ENCODE measurements around the gene PRKAR2B. TPM values are rescaled to one million over a fixed set of nuclear protein-coding genes. Genes with fewer than 3 reads are reported as not detected.
"Not testable (repeated sequence)": the region's sequence is repeated elsewhere in the genome, so short reads cannot be mapped to it uniquely, and the experiment has no call there.

Gene PRKAR2B
- total RNA-seq, 1 donor from 2014 or later: 258 TPM

DNA sequence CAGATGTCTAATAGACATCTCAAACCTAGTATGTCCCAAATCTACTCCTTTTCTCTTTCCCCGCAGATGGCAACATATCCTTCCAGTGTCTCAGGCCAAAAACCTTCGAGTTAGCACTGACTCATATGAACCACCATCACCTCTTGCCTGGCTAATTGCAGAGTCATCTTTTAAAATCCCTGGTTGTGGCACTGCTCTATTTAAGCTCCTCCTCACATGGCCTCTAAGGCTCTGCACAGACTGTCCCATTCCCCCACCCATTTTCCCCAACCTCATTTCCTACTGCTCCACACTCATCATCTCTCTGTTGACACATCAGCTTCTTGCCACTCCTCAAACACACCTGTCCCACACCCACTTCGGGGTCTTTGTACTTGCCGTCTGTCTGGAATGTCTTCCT lies 107.5 kb downstream of the PRKAR2B start:
- no peak for DNase-seq (ENCODE audit: low spot score)

DNA sequence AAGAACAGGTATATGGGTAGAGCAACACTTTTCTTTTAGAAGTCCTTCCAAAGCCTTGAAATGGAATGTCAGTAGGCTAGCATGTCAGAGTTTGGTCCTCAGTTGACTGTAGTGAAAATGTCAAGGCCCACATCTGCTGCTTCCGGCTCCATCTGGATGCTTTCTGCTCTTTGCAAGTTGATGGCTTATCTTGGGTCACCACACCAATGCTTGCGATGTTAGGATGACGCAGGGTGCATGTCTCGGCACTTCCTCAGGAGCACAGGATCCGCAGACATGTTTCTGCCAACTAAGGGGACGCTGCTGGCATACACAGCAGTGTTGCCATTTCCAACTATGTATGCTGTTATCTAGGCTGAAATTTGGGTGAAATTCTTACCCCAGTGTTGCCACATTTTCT lies 110.3 kb downstream of the PRKAR2B start:
- no peak for DNase-seq (ENCODE audit: low spot score)

DNA sequence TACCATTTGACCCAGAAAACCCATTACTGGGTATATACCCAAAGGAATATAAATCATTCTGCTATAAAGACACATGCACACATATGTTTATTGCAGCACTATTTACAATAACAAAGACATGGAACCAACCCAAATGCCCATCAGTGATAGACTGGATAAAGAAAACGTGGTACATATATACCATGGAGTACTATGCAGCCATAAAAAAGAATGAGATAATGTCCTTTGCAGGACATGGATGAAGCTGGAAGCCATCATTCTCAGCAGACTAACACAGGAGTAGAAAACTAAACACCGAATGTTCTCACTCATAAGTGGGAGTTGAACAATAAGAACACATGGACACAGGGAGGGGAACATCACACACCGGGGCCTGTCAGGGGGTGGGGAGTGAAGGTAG lies 111.2 kb downstream of the PRKAR2B start:
- not testable (repeated sequence) for DNase-seq (ENCODE audit: low spot score)

DNA sequence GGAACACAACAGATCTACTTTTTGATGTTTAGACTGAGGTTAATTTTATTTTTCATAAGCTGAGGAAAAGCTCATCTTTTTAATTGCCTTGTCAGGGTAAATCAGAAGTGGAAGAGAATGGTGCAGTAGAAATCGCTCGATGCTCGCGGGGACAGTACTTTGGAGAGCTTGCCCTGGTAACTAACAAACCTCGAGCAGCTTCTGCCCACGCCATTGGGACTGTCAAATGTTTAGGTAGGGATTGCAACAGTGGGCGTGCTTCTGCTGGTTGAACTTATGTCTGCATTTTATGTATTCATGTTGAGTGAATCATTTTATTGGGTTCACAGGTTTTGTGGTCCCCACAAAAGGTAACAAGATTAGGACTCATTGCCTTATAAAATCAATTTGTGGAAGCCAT lies 112.6 kb downstream of the PRKAR2B start:
- DNase-seq (ENCODE audit: low spot score): no peak

DNA sequence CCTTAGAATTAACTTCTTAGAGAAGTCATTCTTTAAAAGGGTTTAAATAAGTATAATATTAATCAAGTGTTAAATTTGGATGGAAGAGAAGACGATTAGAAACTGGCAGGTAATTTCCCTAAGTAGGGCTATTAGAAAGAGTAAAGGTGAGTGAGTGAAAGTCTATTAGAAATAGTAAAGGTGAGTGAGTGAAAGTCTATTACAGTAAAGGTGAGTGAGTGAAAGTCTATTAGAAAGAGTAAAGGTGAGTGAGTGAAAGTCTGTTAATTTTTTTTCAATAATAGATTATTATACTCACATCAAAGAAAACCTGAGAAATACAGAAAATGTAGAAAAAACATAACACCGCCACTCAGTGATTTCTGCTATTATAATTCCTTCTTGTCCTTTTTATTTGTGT lies 113.5 kb downstream of the PRKAR2B start:
- no peak for DNase-seq (ENCODE audit: low spot score)

DNA sequence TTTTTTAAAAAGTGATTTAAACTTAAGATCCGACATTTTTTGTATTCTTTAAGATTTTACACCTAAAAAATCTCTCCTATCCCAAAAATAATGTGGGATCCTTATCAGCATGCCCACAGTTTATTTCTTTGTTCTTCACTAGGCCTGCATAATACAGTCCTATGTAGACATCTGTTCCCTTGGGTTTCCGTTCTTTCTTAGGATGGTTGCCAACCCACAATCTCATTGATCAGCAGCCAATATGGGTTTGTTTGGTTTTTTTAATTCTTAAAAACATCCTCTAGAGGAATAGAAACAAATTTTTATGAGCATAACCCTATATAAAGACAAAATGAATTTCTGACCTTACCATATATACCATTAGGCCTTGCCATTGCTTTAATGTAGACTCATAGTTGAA lies 115.9 kb downstream of the PRKAR2B start:
- DNase-seq (ENCODE audit: low spot score): no peak

DNA sequence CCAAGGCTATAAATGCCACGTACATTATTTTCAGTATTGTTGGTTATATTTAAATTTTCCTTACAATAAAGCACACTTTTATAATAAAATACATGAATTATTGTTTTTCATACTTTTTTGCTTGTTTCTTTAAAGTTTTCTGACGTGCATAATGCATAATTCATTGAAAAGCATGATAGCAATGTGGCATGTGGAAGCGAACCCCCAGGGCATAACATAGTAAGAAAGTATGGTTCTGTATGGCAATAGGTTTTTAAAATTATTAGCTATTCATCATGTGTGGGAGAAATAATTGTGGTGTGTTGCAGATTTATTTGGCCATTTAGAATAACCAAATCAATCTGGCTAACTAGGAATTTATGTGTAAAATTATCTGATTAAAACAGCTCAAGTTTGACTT lies 116.9 kb downstream of the PRKAR2B start:
- DNase-seq (ENCODE audit: low spot score): no peak

DNA sequence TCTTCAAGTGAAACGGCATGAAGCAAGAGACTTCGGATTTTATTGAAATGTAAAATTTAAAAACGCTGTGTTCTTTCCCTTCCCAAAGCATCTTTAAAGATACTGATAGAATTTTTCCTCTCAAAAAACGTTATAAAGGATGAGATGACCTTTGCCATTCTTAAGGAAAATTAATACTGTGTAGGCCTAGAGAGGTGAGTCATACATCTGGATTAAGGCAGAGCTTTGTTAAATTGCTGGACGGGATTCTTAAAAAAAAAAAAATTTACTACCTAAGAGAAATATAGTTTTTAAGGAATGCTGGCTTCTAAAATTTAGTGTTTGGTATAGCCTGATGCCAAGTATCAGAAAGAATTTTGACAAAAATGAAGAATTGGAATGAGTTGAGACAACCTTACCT lies 118.0 kb downstream of the PRKAR2B start:
- no peak for DNase-seq (ENCODE audit: low spot score)

DNA sequence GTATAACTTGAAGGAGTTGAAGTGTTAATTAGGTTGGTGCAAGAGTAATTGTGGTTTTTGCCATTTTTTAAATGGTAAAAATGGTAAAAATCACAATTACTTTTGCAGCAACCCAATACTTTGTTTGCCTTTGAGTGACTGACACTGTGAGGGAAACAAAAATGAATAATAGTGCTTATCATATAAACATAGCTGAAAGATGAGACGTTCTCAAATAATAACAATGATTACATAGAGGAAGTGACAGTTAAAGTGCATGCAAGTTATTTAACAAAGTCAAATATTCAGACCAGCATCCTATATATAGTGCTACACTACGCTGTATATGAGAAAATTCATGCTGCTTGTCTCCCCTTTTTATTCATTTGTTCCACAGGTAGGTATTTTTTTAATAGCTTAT lies 119.6 kb downstream of the PRKAR2B start:
- DNase-seq (ENCODE audit: low spot score): no peak

DNA sequence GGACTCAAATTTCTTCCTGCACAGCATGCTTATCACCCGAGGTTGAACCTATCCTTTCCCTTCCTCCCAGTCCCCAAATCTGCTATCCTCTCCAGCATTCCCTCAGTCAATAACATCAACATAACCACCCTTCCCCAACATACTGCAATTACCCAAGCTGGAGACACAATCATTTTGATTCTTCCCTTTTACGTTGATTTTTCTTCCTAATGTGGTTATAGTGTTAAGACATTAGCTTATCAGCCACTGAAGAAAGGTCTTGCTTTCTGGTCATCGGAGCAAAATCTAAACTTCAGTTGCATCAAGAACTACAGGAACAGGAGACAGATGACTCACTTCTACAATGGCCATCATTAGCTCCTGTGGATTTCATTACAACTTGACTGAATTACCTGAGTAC lies 120.8 kb downstream of the PRKAR2B start:
- DNase-seq (ENCODE audit: low spot score): no peak

DNA sequence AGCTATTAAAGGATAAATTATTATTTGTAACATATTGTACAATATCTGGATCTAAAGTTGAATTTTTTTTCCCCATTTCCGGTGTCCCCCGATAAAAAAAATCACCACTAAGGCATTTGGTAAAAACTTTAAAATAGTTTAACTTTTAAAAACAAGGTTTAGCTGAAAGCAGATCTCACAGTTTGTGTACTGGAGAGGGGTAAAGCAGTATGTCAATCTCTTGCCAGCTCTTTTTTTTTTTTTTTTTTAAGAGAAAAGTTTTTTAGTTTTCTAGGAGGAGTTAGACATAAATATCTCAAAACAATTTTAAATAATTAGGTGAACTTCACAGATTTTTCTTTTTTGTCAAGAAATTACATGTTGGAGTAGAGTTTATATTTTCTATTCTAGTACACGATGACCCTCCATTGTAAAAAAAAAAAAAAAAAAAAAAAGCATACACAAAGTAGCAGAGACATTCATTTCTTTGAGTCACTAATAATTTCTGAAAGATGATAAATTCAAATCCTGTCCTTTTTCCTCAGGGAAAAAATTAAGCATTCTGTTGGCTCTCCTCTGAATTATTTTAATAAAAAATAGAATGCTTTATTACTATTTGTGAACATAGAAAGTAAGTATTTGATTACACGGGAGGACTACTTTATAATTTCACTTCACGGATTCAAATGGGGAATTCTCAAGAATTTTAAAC lies 122.4 kb downstream of the PRKAR2B start:
- DNase-seq (ENCODE audit: low spot score): no peak

DNA sequence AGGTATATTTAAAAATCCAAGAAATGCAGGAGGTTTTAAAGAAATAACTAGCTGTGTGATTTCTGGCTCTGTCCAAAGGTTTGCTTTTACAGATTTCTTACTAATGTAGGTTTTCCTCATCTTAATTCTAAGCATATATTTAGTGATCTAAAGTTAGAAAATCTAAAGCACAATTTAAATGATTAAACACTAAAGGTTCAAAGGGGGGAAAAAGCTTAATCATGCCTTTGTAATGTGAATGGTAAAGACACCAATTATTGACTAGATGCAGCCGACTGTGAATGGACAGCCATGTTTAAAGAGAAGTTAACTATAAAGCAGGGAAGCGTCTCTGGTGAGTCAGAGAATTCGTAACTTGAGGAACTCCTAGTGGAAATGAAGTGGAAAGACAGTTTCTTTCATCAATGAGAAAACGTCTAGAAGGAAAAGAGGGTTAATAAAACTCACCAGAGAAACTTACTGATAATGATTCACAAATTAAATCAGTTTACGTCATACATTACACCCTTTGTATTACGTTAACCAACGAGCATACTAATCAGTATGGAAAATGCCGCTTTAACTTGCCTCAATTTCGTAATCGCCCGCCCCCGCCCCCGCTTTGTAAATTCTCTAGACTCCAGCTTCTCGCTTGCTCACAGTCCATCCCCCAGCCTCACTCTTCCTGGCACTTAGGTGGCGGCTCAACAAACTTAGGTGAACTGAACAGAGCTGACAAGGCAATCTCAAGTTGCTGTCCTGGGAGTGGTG lies 123.2 kb downstream of the PRKAR2B start:
- DNase-seq (ENCODE audit: low spot score): no peak

DNA sequence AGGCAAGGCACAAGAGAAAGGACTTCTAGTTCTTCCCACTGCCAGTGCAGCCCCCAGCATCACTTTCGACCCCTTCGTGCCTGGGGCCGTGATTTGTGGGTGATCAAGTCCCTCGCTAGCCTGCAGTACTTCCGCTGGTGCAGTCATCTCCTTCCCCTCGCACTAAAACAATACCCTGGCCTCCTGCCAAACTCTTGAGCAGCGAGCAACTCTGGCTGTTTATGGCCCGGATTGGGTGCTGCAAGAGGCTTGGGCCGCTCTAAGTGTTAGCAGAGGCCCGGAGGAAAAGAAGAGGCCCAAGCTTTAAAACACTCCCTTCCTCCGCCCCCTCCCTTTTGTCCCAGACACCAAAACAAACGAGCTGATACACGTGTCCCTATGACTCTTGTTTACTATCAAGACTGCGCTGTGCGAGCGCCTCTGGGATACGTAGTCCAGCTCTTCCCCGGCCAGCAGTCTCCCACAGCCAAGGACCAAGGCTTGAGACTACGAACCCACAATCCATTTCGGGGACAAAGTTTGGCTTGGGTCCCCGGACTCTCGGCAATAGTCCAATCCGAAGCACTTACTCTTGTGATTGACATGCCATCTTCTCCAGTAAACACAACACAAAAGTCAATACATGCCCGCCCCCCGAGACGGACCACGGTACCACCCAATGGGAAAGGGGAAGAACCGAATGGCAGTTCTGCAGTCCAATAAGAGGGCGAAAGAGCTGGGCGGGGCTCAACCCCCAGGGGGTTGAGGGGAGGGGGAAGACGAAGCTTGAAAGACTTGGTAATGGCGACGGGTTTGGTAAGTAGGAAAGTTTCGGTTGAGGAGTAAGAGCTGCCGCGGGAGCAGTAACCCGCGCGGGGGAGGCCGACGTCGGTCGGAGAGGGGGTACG lies 124.0 kb downstream of the PRKAR2B start, which contains the start of gene HBP1:
TSS of gene HBP1 (plus strand) at position 771 of the 887 bp plus-strand sequence. CDS start 10,891 bp downstream, outside the sequence.
- DNase-seq (ENCODE audit: low spot score): peak; percentile 97

DNA sequence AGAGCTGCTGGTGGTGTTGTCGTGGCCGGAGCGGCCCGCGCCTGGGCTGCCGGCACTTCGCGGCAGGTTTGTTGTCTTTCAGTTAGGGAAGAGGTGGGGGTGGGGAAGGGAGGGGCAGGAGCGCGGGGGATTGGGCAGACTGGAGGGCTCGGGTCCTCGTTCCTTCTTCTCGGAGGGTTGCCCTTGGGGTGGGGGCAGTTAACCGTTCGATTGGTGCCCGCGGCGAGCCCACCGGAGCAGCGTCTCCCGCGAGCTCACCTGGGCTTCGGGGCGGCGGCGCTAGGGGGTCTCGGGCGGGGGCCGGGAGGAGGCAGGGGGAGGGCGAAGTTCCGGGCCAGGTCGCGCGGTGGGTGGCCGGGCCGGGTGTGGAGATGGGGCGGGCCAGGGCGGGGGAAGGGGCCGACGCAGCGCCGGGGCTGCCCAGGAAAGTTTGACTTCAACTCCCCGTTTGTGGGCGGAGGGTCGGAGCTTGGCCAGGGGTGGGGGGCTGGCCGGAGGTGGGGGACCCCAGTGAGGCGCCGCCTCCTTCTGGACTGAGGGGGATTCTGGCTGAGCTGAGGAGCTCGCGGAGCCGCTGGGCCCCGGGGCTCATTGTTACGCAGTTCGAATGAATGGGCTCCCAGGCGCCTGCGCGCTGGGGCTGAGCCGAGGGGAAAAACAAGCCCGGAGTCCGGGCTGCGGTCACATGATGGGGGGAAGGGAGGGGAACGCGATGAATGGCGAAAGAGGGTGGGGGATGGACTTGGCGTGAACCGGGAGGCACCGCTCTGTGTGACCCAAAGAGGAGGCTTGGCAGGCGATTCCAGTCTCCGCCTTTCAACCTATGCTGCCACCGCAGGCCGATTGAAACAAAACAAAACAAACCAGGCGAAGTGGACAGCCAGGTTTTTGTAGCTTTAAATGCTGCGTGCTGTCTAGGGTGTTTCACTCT lies 124.9 kb downstream of the PRKAR2B start:
- DNase-seq (ENCODE audit: low spot score): peak; percentile 98

DNA sequence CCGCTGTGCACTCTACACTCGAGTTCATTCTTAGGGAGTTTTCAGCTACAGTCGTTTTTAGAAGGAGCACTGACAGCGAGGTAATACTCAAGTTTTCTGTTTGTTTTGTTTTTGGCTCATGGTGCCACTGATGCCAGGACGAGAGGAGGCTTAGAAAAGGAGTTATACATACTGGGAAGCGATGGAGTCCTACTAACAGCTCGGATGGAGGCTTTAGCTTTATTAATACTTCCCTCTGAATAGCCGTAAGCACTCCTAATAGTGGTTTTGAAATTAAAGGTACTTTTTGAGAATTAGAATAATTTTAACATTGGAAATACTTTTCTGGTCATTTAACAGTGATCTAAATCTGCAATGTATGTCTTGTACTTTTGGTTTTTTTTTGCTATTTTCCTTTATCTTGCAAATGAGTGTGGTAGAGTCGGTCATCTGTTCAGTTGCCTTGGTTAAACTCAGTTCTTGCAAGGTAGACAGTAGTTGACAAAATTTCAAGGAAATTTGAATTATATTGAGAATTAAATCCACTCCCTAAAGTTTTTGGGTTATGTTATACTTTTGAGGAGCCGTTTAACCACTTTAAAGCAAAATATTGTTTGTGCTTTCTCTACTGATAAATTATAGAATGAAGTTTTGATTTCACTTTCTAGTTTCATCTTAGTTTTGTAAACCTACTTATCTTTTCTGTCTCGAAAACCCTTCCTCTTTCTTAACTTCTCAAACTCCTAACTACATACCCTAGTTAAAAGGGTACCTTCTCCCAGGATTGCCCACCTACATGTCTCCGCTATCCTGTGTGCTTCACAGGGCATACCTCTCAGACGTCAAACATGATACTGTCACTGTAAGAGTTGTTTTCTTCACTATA lies 125.8 kb downstream of the PRKAR2B start:
- DNase-seq (ENCODE audit: low spot score): no peak

DNA sequence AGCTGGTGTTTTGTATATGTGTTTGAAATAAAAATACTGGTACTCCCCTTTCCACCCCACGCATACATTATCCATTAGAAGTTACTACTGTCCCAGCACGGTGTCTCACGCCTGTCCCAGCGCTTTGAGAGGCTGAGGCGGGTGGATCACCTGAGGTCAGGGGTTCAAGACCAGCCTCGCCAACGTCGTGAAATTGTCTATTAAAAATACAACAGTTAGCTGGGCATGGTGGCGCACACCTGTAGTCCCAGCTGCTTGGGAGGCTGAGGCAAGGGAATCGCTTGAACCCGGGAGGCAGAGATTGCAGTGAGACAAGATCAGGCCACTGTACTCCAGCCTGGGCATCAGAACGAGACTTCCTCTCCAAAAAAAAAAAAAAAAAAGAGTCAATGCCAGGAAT lies 127.0 kb downstream of the PRKAR2B start:
- DNase-seq (ENCODE audit: low spot score): no peak

DNA sequence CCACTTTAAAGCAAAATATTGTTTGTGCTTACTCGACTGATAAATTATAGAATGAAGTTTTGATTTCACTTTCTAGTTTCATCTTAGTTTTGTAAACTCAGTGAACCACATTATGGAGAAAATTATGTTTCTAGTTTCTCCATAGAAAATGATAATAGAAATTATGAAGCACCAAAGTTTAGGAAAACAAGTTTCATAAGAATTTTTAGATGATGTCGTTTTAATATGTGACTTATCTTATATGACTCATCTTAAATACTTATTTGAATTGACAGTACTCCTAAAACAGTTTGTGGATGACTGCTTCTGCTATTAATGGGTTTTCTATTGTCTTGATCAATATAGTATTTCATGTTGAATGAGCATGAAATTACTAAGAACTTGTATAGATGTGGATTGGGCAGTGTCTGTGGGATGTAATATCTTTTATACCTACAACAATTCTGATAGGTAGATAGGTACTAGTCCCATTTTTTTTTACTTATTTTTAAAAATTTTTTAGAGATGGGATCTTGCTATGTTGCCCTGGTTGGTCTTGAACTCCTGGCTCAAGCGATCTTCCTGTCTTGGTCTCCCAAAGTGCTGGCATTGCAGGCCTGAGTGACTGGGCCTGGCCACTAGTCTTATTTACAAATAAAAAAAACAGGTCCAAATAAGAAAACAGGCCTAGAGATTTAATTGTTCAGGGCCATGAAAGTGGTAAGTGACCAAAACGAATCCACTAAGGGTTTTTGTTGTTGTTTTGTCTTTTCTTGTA lies 127.9 kb downstream of the PRKAR2B start:
- no peak for DNase-seq (ENCODE audit: low spot score)

DNA sequence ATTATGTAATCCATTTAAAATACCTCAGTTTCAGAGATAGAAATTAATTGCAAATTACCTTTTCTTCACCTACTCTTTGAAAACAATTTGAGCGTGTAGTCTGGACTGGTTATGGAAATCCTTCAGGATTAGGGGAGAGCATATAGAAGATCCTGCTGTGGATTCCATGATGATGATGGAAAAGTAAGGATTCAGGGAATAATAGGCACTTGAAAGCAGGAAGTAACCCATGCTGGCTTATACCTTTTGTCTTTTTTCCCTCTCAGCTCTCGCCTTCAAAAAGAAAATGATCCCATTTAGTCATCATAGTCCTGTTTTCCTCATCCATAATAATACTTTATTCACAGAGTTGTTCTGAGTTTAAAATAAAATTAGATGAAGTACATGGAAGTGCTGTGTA lies 128.7 kb downstream of the PRKAR2B start:
- no peak for DNase-seq (ENCODE audit: low spot score)

Data from mesenteric fat pad (tissue), 1 donor.